ENCODE measurements around the gene GALNT7. TPM values are rescaled to one million over a fixed set of nuclear protein-coding genes. Genes with fewer than 3 reads are reported as not detected.

The GALNT7 gene
- total and polyA plus RNA-seq, 10 of the 15 experiments (the other 5 are each of a cell fraction or from before 2014, with no cell fraction given): 14.2 to 33.2 (median 28.9) TPM

GRCh38 chr4:173200103-173200884 lies 31.7 kb downstream of the GALNT7 start:
- H4K20me1 ChIP-seq (ENCODE audit: control insufficient read depth, insufficient read depth): no peaks in the 10 kb centered on the region
- CTCF ChIA-PET: interaction anchor here (0.6 to 1.1 kb wide), 2 partner anchors 57 to 86 kb away, joined by 3 to 4 read pairs; no protein-coding TSS in a partner anchor
- intact Hi-C loops (cut with micrococcal nuclease; ENCODE audit: unreplicated experiment): no loop called here
- H3K79me2 ChIP-seq (ENCODE audit: control insufficient read depth, insufficient read depth, low read length): peaks cover 14% of the 10 kb centered on the region
- no TSS peak for BruUV-seq (replicated peaks)
- H2AFZ ChIP-seq (ENCODE audit: control insufficient read depth, low read depth, low read length): no peak overlapping the region
- 96% methylated on average over 4 of the region's 4 CpGs for WGBS (ENCODE audit: insufficient coverage, insufficient replicate concordance, low lambda C conversion rate, missing lambda C conversion rate)
- H3K4me1 ChIP-seq (ENCODE audit: control insufficient read depth, insufficient read depth, low read length): peaks cover 4% of the 10 kb centered on the region; the same call in 1 of the 2 replicates
- in situ Hi-C loops (cut with MboI): no loop called here
- TF ChIP-seq RBBP5 (conservative IDR thresholded peaks at IDR 0.05) (no peak), MTA3 (IDR thresholded peaks at IDR 0.05; ENCODE audit: borderline replicate concordance, low read length) (no peak), LARP7 (IDR thresholded peaks at IDR 0.05) (no peak), MLLT1 (IDR thresholded peaks at IDR 0.05) (no peak), RELA (IDR thresholded peaks at IDR 0.05; ENCODE audit: borderline replicate concordance, partially characterized antibody) (no peak), EGR1 (IDR thresholded peaks at IDR 0.05; ENCODE audit: borderline replicate concordance in 1 of 2, low read depth in 2 of 2, low read length in 2 of 2) (no peak), SP1 (IDR thresholded peaks at IDR 0.05; ENCODE audit: low read depth, low read length) (no peak), PBX3 (IDR thresholded peaks at IDR 0.05; ENCODE audit: insufficient replicate concordance, low read depth, low read length) (no peak), SPI1 (IDR thresholded peaks at IDR 0.05; ENCODE audit: borderline replicate concordance, insufficient read depth, low read depth, low read length) (no peak)
- H3K36me3 ChIP-seq (ENCODE audit: control insufficient read depth in 2 of 2, insufficient read depth in 2 of 2, low read length in 1 of 2): no peaks in the 10 kb centered on the region
- H3K27ac ChIP-seq (ENCODE audit: control insufficient read depth, insufficient read depth): no peak overlapping the region
- no peak for DNase-seq (ENCODE audit: low read depth, low spot score)
- no peak for FAIRE-seq
- SMC1A ChIA-PET (ENCODE audit: uncharacterized antibody, unreplicated experiment): interaction anchor here (1.8 kb wide), 1 partner anchor 56 kb away, joined by 4 read pairs; no protein-coding TSS in a partner anchor
- no peak overlapping the region for H3K4me3 ChIP-seq
- H3K4me2 ChIP-seq (ENCODE audit: control insufficient read depth, insufficient read depth): no peak overlapping the region
- no peak for ATAC-seq
- no peak overlapping the region for H3K9ac ChIP-seq (ENCODE audit: control insufficient read depth, insufficient read depth, low read length)
- RAD21 ChIA-PET (ENCODE audit: unreplicated experiment): no interaction called here
- no peaks in the 10 kb centered on the region for H3K27me3 ChIP-seq (replicated peaks in 1 of 2; ENCODE audit: control insufficient read depth in 2 of 2, insufficient read depth in 2 of 2, low read length in 1 of 2)
- POLR2A ChIA-PET: no interaction called here
- peaks cover 2% of the 10 kb centered on the region; the same call in 2 of the 3 replicates for H3K9me3 ChIP-seq (replicated peaks; ENCODE audit: control insufficient read depth, insufficient read depth, low read length)

All from GM12878 (cell line).